HG02852 (cell line): ENCODE results near the gene NINL.
"Not testable (repeated sequence)": the region's sequence is repeated elsewhere in the genome, so short reads cannot be mapped to it uniquely, and the experiment has no call there.

Experiments
- ATAC-seq: cut with Tn5 transposase; IDR thresholded peaks from one replicate; pipeline ENCODE4 v1.9.1; 2021; ENCODE audit warnings: mild to moderate bottlenecking, moderate library complexity; ENCODE audit not compliant: unreplicated experiment

The NINL gene

GRCh38 chr20:25584905-25585704 lies at the start of gene NINL:
NINL (minus strand) TSS chr20:25585531; CDS start chr20:25526587, 58,944 bp downstream.
- peak; percentile 61 for ATAC-seq

GRCh38 chr20:25632940-25633790 lies 47.8 kb upstream of the NINL start:
- ATAC-seq = no peak

DNA sequence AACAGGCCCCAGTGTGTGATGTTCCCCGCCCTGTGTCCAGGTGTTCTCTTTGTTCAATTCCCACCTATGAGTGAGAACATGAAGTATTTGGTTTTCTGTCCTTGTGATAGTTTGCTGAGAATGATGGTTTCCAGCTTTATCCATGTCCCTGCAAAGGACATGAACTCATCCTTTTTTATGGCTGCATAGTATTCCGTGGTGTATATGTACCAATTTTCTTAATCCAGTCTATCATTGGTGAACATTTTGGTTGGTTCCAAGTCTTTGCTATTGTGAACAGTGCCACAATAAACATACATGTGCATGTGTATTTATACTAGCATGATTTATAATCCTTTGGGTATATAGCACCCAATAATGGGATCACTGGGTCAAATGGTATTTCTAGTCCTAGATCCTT lies 45.3 kb upstream of the NINL start:
- not testable (repeated sequence) for ATAC-seq

DNA sequence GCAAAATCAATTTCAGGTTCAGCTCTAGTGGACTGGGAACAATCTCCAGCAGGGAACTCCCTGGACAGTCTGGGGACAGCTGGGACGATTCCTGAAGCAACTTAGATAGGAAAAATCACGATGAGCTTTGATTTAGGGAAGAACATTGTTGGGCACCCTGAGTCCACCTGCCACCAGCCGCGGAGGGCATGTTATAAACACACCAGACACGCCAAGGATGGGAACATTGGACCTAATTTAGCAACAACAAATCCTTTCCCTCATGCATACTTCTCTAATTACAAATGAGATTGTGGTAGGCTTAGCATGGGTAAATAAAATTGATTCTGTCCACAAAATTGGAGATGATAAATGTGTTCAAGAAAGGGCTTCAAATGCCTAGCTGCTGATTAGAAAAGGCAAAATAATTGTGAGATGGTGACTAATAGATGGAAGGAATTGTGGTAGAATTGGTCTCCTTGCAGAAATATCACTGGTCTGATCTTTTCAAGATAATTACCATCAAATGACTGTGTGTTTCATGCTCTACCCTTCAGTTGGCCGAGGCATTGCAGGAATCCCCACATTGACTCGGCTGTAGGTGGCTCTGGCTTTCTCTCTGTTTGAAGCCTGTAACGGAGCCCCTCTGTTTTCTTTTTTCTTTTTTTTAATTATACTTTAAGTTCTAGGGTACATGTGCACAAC lies 44.6 kb upstream of the NINL start:
- ATAC-seq = no peak

GRCh38 chr20:25626779-25627178 lies 41.4 kb upstream of the NINL start:
- ATAC-seq = no peak

DNA sequence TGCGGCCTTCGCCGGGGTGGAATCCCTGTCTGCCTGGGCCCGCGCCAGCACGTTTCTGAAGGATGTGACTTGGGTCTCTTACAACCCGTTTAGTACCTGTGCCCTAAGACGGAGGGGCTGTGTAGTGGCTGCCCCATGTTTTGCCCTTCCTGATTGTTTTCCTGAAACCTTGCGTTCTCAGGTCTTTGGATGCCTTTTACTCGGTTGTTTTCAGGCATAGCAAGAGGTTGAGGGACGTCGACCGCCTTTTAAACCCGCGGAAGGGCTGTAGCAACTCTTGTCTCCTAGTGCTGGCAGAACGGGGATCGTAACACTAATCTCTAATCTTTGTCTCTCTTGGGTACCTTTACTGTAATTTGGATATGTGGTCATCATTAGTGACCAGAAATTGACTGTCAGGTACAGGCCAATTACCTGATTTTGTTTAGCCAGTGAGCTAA lies 39.2 kb upstream of the NINL start:
- no peak for ATAC-seq

DNA sequence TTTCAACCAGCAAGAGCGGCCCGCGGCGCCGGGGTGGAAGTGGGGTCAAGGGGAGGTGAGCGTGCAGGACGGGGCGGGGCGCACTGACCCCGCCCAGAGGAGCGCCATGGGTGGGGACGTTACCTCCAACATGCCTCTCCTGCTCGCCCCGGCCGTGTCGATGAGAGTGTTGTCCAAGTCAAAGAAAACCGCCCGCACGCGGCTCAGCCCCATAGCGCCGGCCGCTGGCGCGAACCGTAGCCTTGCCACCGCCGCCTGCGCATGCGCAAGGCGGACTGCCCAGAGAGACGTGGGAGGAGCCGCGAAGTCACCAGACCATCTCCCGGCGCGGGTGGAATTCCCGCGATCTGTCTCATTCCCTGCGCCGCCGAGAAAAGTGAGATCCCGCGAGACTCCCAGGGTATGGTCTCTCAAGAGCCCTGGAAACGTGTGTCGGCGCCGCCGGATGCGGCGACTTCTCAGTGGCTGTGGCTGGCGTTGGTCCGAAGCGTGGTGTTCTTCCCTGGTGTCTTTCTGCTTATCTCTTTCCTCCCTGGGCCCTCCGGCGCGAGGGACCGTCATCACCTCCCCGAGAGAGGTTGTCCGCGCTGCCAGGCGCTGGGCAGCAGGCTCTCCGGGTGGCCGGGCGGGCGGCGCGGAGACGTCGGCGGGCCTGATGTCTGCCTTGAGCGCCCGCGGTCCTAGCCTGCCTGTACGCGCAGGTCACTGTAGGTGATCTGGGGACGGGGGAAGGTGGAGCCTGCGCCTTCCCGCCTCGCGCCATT lies 38.6 kb upstream of the NINL start, which contains the start of gene NANP:
Gene NANP, minus strand, starts transcription at position 279 of the 764 bp plus-strand sequence. Its CDS starts 66 bp downstream, at position 213.
- peak; percentile 79 for ATAC-seq

DNA sequence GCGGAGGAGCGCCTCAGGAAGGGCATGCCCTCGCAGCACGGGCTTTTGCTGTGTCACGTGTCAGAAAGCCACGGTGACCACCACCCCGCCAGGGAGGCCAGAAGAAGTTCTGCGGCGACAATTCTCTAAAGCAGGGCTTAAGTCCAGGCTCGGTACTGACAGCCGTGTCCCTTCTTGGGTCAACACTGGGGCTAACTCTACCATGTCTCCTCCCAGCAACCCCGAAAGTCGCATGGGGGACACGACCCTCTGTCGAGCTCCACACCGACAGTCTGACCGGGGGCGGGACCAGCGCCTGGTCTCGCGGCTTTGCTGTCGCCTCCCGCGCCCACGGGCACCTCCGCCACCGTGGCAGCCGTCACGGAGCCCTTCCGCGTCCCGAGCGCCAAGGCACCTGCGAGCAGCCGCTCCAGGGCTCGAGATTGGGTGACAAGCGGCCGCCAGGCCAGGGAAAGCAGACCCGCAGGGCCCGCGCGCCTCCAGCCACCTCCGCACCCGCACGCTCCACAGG lies 37.9 kb upstream of the NINL start:
- peak; percentile 18 for ATAC-seq

GRCh38 chr20:25622450-25623224 lies 37.3 kb upstream of the NINL start:
- no peak for ATAC-seq

DNA sequence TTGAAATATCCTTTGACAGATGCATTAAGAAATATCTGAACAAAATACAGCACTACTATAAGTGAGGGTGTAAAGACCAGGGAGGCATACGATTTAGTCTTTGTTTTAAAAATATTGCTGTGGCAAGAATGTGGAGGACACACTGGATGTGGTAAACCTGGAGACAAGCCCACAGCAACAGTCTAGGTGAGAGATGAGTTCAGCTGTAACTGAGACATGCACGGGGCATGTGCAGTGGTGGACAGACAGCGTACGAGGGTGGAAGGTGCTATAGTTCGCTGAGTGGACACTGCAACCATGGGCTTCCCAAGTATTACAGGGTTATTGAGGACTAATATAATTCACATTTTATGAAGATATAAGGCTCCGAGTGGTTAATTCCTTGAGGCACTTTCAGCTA lies 36.7 kb upstream of the NINL start:
- no peak for ATAC-seq

DNA sequence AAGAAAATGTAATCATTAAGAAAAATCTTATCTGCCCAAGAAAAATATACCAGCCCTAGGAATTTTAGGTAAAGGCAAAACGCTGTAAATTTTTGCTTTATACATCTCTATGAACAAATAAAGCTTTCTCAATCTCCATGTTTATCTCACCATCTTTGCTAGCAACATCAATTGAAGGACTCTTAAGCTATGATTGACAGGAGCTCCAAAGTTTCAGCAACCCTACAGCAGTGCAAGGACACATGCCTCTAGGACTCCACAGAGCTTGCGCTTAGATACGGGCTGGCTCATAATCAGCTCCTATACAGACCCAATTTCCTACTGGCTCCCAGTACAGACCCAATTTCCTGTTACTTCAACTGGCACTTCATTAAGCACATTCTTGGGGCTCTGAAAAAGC lies 34.2 kb upstream of the NINL start:
- ATAC-seq = no peak

- no peak for ATAC-seq
Observed at GRCh38 chr20:25608774-25609173, 23.4 kb upstream of the NINL start.

DNA sequence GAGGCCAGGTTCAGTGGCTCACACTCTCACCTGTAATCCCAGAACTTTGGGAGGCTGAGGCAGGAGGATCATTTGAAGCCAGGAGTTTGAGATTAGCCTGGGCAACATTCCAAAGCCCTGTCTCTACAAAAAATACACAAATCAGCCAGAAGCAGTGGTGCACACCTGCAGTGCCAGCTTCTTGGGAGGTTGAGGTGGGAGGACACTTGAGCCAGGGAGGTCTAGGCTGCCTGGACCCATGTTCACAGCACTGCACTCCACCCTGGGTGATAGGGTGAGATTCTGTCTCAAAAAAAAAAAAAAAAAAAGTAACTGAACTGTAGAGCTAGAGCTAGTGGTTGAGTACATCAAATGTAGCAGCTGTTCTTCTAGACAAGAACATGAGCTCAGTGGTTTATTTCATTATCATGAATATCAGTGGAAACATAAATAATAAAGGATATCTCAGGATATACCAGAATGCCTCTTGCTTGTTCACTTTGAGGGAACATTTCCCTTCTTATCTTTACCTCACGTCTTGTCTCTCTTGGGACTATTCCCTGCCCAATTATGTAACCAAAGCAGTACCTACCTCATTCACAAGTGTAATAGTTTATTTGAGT lies 20.9 kb upstream of the NINL start:
- no peak for ATAC-seq

GRCh38 chr20:25605148-25605547 lies 19.8 kb upstream of the NINL start:
- no peak for ATAC-seq

- no peak for ATAC-seq
Observed at GRCh38 chr20:25604611-25605010, 19.3 kb upstream of the NINL start.

- ATAC-seq = not testable (repeated sequence)
Observed at GRCh38 chr20:25602914-25603309, 17.6 kb upstream of the NINL start.

DNA sequence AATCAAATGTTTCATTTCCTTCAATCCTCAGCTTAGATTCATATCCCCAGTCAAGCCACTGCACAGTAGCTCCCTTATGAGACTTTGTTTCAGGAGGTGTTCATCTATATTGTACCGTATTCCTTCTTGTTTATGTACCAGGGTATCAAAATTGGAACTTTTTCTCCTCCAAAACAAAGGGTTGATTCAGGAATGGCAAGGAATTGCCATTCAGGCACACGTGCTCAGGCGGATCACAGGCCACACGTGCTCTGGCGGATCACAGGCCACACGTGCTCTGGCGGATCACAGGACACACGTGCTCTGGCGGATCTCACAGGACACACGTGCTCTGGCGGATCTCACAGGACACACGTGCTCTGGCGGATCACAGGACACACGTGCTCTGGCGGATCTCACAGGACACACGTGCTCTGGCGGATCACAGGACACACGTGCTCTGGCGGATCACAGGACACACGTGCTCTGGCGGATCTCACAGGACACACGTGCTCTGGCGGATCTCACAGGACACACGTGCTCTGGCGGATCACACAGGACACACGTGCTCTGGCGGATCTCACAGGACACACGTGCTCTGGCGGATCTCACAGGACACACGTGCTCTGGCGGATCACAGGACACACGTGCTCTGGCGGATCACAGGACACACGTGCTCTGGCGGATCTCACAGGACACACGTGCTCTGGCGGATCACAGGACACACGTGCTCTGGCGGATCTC lies 17.0 kb upstream of the NINL start:
- not testable (repeated sequence) for ATAC-seq

- ATAC-seq = no peak
Observed at GRCh38 chr20:25601659-25602058, 16.3 kb upstream of the NINL start.
